ENCODE data around the gene CD44.

Gene CD44

DNA sequence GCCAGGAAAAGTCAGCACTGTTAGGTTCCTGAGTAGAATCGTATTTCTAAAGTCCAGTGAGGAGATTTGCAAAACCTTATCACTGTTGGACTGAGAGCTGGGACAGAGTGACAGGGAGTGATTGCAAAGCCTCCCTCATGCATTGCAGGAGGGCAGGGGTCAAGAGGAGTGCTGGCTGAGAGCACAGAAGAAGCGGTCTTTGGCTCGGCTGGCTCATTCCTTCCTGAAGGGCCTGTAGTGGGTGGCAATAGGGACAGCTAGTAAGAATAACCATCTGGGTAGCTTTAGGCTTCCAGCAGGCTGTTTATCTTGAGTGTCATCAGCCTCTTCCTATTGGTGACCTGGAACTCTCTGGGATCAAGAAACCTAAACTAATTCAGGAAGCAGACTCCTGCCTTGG is 53.4 kb downstream of the CD44 start:
- TF ChIP-seq TAF1 (IDR thresholded peaks at IDR 0.05; ENCODE audit: low read depth) = no peak
- no peak for TF ChIP-seq NFIC (IDR thresholded peaks at IDR 0.05)

DNA sequence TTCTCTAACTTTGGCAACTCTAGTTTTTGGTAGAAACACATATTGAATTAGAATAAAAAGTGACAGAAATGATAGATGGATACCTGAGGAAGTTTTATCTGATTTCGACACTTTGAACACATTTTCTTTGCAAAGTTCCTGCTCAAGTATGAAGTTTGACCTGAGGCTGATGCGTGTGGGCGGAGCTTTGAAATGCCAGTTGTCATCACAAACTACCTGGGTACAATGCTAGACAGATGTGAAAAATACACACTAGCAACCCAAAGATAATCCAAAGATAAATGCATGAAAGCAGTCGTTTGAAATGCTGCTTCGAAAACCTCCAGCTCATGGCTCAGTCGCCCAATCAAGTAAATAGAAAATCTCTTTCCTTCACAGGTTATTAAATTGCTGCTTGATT is 54.8 kb downstream of the CD44 start:
- TF ChIP-seq RAD21 (IDR thresholded peaks at IDR 0.05; ENCODE audit: low read depth) = no peak
- no peak for TF ChIP-seq FOXM1 (IDR thresholded peaks at IDR 0.05; ENCODE audit: borderline replicate concordance, low read depth)
- no peak for TF ChIP-seq TCF12 (IDR thresholded peaks at IDR 0.05; ENCODE audit: low read depth)
- TF ChIP-seq YY1 (IDR thresholded peaks at IDR 0.05; ENCODE audit: low read depth) = no peak
- no peak for TF ChIP-seq TEAD4 (IDR thresholded peaks at IDR 0.05)
- no peak for TF ChIP-seq CREB1 (IDR thresholded peaks at IDR 0.05; ENCODE audit: low read depth)
- TF ChIP-seq TAF1 (IDR thresholded peaks at IDR 0.05; ENCODE audit: low read depth) = no peak
- TF ChIP-seq CEBPB (IDR thresholded peaks at IDR 0.05) = no peak
- TF ChIP-seq ZBTB7A (IDR thresholded peaks at IDR 0.05; ENCODE audit: low read depth) = no peak
- TF ChIP-seq, protein P1, sequence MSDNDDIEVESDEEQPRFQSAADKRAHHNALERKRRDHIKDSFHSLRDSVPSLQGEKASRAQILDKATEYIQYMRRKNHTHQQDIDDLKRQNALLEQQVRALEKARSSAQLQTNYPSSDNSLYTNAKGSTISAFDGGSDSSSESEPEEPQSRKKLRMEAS (IDR thresholded peaks at IDR 0.05) = no peak
- TF ChIP-seq, protein P2, sequence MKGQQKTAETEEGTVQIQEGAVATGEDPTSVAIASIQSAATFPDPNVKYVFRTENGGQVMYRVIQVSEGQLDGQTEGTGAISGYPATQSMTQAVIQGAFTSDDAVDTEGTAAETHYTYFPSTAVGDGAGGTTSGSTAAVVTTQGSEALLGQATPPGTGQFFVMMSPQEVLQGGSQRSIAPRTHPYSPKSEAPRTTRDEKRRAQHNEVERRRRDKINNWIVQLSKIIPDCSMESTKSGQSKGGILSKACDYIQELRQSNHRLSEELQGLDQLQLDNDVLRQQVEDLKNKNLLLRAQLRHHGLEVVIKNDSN (IDR thresholded peaks at IDR 0.05) = no peak
- TF ChIP-seq EP300 (IDR thresholded peaks at IDR 0.05; ENCODE audit: borderline replicate concordance) = no peak
- TF ChIP-seq NFIC (IDR thresholded peaks at IDR 0.05) = no peak
- TF ChIP-seq, protein P3, sequence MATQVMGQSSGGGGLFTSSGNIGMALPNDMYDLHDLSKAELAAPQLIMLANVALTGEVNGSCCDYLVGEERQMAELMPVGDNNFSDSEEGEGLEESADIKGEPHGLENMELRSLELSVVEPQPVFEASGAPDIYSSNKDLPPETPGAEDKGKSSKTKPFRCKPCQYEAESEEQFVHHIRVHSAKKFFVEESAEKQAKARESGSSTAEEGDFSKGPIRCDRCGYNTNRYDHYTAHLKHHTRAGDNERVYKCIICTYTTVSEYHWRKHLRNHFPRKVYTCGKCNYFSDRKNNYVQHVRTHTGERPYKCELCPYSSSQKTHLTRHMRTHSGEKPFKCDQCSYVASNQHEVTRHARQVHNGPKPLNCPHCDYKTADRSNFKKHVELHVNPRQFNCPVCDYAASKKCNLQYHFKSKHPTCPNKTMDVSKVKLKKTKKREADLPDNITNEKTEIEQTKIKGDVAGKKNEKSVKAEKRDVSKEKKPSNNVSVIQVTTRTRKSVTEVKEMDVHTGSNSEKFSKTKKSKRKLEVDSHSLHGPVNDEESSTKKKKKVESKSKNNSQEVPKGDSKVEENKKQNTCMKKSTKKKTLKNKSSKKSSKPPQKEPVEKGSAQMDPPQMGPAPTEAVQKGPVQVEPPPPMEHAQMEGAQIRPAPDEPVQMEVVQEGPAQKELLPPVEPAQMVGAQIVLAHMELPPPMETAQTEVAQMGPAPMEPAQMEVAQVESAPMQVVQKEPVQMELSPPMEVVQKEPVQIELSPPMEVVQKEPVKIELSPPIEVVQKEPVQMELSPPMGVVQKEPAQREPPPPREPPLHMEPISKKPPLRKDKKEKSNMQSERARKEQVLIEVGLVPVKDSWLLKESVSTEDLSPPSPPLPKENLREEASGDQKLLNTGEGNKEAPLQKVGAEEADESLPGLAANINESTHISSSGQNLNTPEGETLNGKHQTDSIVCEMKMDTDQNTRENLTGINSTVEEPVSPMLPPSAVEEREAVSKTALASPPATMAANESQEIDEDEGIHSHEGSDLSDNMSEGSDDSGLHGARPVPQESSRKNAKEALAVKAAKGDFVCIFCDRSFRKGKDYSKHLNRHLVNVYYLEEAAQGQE (IDR thresholded peaks at IDR 0.05; ENCODE audit: low read depth) = no peak

DNA sequence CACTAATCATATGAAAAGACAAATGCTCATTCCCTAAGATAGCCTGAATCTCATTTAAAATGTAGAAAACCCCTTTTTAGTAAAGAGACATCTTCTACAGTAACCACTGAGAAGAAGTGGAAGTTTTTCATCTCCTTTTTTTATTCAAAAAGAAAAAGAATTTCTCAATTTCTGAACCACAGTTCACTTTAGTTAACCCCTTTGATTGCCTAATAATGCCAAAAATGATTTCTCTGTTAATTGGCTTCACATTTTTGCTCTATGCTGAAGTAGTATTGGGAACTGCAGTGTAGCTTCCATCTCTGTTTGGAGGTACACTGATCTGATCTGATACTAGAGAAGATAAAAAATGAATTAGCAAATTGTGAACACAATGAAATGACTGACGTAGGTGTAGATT is 58.3 kb downstream of the CD44 start:
- no peak for TF ChIP-seq TEAD4 (IDR thresholded peaks at IDR 0.05)
- no peak for TF ChIP-seq NFIC (IDR thresholded peaks at IDR 0.05)
- TF ChIP-seq CREB1 (IDR thresholded peaks at IDR 0.05; ENCODE audit: low read depth) = no peak
- TF ChIP-seq, protein P2 (IDR thresholded peaks at IDR 0.05) = no peak

DNA sequence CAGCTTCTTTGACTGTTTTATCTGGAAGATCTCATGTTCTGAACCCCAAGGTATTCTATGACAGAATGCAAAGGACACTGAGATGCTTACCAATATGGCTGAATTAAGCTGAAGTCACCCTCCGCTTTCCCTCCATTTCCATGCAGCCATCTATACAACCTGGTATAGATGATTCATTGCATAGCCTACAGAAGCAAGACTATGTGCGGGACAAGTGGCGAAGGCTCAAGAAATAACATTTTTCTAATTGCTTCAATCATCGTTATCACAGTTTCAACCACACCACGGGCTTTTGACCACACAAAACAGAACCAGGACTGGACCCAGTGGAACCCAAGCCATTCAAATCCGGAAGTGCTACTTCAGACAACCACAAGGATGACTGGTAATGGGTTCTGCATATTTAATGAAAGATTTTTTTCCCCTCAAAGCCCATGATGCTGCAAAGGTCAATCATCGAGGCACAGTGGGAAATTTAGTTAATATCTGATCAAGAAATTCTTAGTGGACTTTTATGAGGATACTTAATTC is 61.9 kb downstream of the CD44 start:
- TF ChIP-seq TEAD4 (IDR thresholded peaks at IDR 0.05) = no peak
- TF ChIP-seq ZBTB7A (IDR thresholded peaks at IDR 0.05; ENCODE audit: low read depth) = no peak
- no peak for TF ChIP-seq CEBPB (IDR thresholded peaks at IDR 0.05)
- no peak for TF ChIP-seq EP300 (IDR thresholded peaks at IDR 0.05; ENCODE audit: borderline replicate concordance)
- TF ChIP-seq, protein P1 (IDR thresholded peaks at IDR 0.05) = no peak
- TF ChIP-seq, protein P3 (IDR thresholded peaks at IDR 0.05; ENCODE audit: low read depth) = no peak
- TF ChIP-seq TCF12 (IDR thresholded peaks at IDR 0.05; ENCODE audit: low read depth) = no peak
- TF ChIP-seq EGR1 (IDR thresholded peaks at IDR 0.05) = no peak
- no peak for TF ChIP-seq YY1 (IDR thresholded peaks at IDR 0.05; ENCODE audit: low read depth)
- TF ChIP-seq RAD21 (IDR thresholded peaks at IDR 0.05; ENCODE audit: low read depth) = no peak

DNA sequence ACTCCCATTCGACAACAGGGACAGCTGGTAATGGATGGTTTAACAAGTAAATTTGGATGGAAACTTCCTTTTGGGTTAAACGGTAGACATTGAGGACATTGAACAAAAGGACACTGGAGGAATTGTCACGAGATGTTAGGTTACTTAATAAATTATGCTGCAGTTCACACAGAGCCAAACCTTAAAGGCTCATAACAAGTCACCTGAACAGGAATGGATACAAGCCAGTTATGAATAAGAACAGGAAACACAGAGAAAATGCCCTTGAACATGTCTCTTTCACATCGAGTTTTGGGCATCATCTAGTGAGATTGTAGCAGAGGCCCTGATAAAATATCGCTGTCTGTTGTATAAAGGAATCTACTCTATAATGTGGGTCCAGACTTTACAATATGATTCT is 65.6 kb downstream of the CD44 start:
- TF ChIP-seq, protein P1 (IDR thresholded peaks at IDR 0.05) = no peak
- TF ChIP-seq CEBPB (IDR thresholded peaks at IDR 0.05) = no peak
- no peak for TF ChIP-seq NFIC (IDR thresholded peaks at IDR 0.05)
- TF ChIP-seq, protein P3 (IDR thresholded peaks at IDR 0.05; ENCODE audit: low read depth) = no peak
- no peak for TF ChIP-seq EP300 (IDR thresholded peaks at IDR 0.05; ENCODE audit: borderline replicate concordance)
- TF ChIP-seq TEAD4 (IDR thresholded peaks at IDR 0.05) = no peak
- no peak for TF ChIP-seq TAF1 (IDR thresholded peaks at IDR 0.05; ENCODE audit: low read depth)
- TF ChIP-seq RAD21 (IDR thresholded peaks at IDR 0.05; ENCODE audit: low read depth) = no peak
- TF ChIP-seq TCF12 (IDR thresholded peaks at IDR 0.05; ENCODE audit: low read depth) = no peak
- TF ChIP-seq FOXM1 (IDR thresholded peaks at IDR 0.05; ENCODE audit: borderline replicate concordance, low read depth) = no peak
- TF ChIP-seq ZBTB7A (IDR thresholded peaks at IDR 0.05; ENCODE audit: low read depth) = no peak
- no peak for TF ChIP-seq CREB1 (IDR thresholded peaks at IDR 0.05; ENCODE audit: low read depth)
- no peak for TF ChIP-seq YY1 (IDR thresholded peaks at IDR 0.05; ENCODE audit: low read depth)
- no peak for TF ChIP-seq EGR1 (IDR thresholded peaks at IDR 0.05)
- TF ChIP-seq, protein P2 (IDR thresholded peaks at IDR 0.05) = no peak

Data from Ishikawa (cell line).